SU-DHL-6 (cell line): ENCODE data around the gene HOXD9.

ENCODE experiments used
- H2AFZ ChIP-seq: fragments of 200-600 bp; sonication (generic); 2 replicates; pipeline ENCODE4 v1.6.1; 2014; ENCODE audit warnings: low read depth, mild to moderate bottlenecking, moderate library complexity, mixed read lengths, antibody characterized with exemption, low read length; ENCODE audit not compliant: severe bottlenecking
- H3F3A ChIP-seq: fragments of 200-600 bp; shearing (Covaris generic); 2 replicates; pipeline ENCODE4 v1.6.0; 2016; ENCODE audit warnings: antibody characterized with exemption, mild to moderate bottlenecking; ENCODE audit not compliant: insufficient read depth
- H3K27ac ChIP-seq: fragments of 200-600 bp; sonication (generic); 2 replicates; pipeline ENCODE4 v1.5.1; 2016; ENCODE audit warnings: low read depth, mild to moderate bottlenecking, low read length, moderate library complexity, mixed read lengths
- H3K27me3 ChIP-seq: fragments of 200-600 bp; sonication (generic), shearing (Covaris generic); 2 replicates; pipeline ENCODE4 v1.6.0; 2014; ENCODE audit warnings: mild to moderate bottlenecking, low read length
- H3K36me3 ChIP-seq: fragments of 200-600 bp; sonication (generic); 2 replicates; pipeline ENCODE4 v1.6.1; 2014; ENCODE audit warnings: mild to moderate bottlenecking, low read length, mixed read lengths
- H3K4me2 ChIP-seq: fragments of 300-600, 200-600 bp; shearing (Covaris generic), sonication (generic); 2 replicates; pipeline ENCODE4 v1.6.0; 2014; ENCODE audit warnings: low read length, low read depth, mild to moderate bottlenecking; ENCODE audit not compliant: poor library complexity, severe bottlenecking
- H3K4me3 ChIP-seq: fragments of 200-600 bp; sonication (generic); 2 replicates; pipeline ENCODE4 v1.5.1; 2014; ENCODE audit warnings: antibody characterized with exemption, low read length, mild to moderate bottlenecking, mixed read lengths; ENCODE audit not compliant: insufficient read depth, poor library complexity, severe bottlenecking
- H3K79me2 ChIP-seq: fragments of 200-600 bp; sonication (generic); 2 replicates; pipeline ENCODE4 v1.6.1; 2014; ENCODE audit warnings: mild to moderate bottlenecking, low read length, moderate library complexity; ENCODE audit not compliant: insufficient read depth
- H3K9ac ChIP-seq: fragments of 200-600 bp; sonication (generic); 2 replicates; pipeline ENCODE4 v1.7.0; 2014; ENCODE audit warnings: mild to moderate bottlenecking, low read length
- H3K9me2 ChIP-seq: fragments of 200-600 bp; sonication (generic); replicated peaks from 2 replicates; pipeline ENCODE4 v1.6.1; 2014; ENCODE audit warnings: low read length; ENCODE audit not compliant: insufficient read depth
- H3K9me3 ChIP-seq: fragments of 200-600 bp; sonication (generic); 2 replicates; pipeline ENCODE4 v1.6.1; 2014; ENCODE audit warnings: low read length, mixed read lengths; ENCODE audit not compliant: insufficient read depth
- H4K20me1 ChIP-seq: fragments of 200-600 bp; sonication (generic); 2 replicates; pipeline ENCODE4 v1.6.1; 2014; ENCODE audit warnings: low read depth, mild to moderate bottlenecking, antibody characterized with exemption, low read length, moderate library complexity, mixed read lengths
- EZH2phosphoT487 ChIP-seq: fragments of 200-600 bp; sonication (generic), shearing (Covaris generic); conservative IDR thresholded peaks from 2 replicates; pipeline ENCODE4 v1.6.1; 2018; ENCODE audit warnings: mild to moderate bottlenecking, antibody characterized with exemption, low read length, moderate library complexity, mixed read lengths
- TF ChIP-seq, protein P1 (sequence below): fragments of 200-600 bp; sonication (generic); IDR thresholded peaks from one replicate; pipeline ENCODE4 v1.5.1; 2017; ENCODE audit warnings: antibody characterized with exemption, mild to moderate bottlenecking, low read length, moderate library complexity; ENCODE audit not compliant: insufficient read depth, poor library complexity, severe bottlenecking

The HOXD9 gene

DNA sequence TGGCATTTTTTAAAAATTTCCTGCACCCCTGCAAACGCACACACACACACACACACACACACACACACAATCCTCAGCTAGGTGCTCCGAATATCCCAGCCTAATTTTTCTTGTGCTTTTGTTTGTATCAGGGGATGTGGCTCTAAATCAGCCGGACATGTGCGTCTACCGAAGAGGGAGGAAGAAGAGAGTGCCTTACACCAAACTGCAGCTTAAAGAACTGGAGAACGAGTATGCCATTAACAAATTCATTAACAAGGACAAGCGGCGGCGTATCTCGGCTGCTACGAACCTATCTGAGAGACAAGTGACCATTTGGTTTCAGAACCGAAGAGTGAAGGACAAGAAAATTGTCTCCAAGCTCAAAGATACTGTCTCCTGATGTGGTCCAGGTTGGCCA is 28.2 kb upstream of the HOXD9 start:
- no peaks in the 10 kb centered on the region for H3K9me2 ChIP-seq
- H4K20me1 ChIP-seq = no peaks in the 10 kb centered on the region
- no peak overlapping the region for H3K27ac ChIP-seq
- H3K4me2 ChIP-seq = no peak overlapping the region
- H3K9ac ChIP-seq = no peak overlapping the region
- H3K36me3 ChIP-seq = no peaks in the 10 kb centered on the region
- no peak overlapping the region for H3K4me3 ChIP-seq
- no peaks in the 10 kb centered on the region for H3K27me3 ChIP-seq
- H3K79me2 ChIP-seq = no peaks in the 10 kb centered on the region
- no peaks in the 10 kb centered on the region for H3F3A ChIP-seq
- no peaks in the 10 kb centered on the region for H3K9me3 ChIP-seq
- TF ChIP-seq EZH2phosphoT487 = no peak
- TF ChIP-seq, protein P1, sequence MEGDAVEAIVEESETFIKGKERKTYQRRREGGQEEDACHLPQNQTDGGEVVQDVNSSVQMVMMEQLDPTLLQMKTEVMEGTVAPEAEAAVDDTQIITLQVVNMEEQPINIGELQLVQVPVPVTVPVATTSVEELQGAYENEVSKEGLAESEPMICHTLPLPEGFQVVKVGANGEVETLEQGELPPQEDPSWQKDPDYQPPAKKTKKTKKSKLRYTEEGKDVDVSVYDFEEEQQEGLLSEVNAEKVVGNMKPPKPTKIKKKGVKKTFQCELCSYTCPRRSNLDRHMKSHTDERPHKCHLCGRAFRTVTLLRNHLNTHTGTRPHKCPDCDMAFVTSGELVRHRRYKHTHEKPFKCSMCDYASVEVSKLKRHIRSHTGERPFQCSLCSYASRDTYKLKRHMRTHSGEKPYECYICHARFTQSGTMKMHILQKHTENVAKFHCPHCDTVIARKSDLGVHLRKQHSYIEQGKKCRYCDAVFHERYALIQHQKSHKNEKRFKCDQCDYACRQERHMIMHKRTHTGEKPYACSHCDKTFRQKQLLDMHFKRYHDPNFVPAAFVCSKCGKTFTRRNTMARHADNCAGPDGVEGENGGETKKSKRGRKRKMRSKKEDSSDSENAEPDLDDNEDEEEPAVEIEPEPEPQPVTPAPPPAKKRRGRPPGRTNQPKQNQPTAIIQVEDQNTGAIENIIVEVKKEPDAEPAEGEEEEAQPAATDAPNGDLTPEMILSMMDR = no peak
- no peak overlapping the region for H2AFZ ChIP-seq

DNA sequence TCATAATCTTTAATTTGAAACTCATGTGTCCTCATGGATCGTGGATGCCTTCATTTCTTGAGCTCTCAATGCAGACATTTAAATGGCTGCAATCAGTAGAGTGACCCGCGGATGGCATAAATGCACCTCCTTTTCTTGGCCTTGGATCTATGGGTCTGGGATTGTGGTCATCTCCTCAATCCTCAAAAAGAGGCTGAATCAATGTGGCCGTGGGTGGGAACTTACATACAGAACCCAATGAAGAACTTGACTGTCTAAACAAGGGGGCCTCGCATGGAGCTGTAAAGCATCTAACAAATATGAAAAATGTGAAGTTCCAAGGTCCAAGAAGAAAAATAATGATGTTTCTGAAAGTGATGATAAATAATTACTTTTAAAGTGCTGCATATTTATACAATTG is 27.1 kb upstream of the HOXD9 start:
- no peak for TF ChIP-seq EZH2phosphoT487
- TF ChIP-seq, protein P1 = no peak
- H3K4me3 ChIP-seq = no peak overlapping the region
- no peak overlapping the region for H3K9ac ChIP-seq
- no peaks in the 10 kb centered on the region for H3F3A ChIP-seq
- no peak overlapping the region for H2AFZ ChIP-seq
- no peaks in the 10 kb centered on the region for H3K9me3 ChIP-seq
- no peaks in the 10 kb centered on the region for H3K79me2 ChIP-seq
- no peaks in the 10 kb centered on the region for H3K36me3 ChIP-seq
- H3K27me3 ChIP-seq = no peaks in the 10 kb centered on the region
- no peaks in the 10 kb centered on the region for H3K9me2 ChIP-seq
- no peak overlapping the region for H3K27ac ChIP-seq
- H3K4me2 ChIP-seq = no peak overlapping the region
- no peaks in the 10 kb centered on the region for H4K20me1 ChIP-seq

DNA sequence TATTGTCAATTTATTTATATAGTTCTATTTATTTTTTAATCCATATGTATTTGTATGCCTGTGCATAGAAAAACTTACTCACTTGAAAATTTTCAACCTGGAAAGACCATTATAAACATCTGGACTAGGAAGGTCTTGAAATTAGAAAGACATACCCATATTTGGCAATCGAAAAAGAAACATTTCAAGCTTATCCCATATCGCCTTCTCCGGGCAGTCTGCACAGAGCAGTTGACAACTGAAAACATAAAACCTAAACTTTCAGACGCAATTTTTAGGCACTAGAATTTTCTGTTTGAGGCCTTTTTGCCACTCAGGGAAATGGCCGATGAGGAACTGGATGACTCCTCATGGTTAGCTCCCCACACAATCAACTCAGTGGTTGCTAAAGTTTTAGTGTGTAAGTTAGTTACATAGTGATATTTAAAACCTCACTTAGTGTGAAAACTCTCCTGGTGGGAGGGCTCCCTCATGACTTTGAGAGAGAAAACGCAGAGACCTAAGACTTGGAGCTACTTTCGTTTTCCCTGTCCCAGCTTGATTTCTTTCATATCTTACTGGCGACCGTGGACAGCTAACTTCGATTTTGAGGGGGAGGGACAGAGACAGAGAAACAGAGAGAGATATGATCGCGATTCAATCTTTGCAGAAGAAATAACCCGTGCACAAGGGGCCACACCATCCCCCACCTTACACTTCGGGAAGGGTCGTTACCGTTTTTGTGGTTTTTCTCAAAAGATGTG is 26.1 kb upstream of the HOXD9 start:
- no peaks in the 10 kb centered on the region for H3K9me3 ChIP-seq
- no peaks in the 10 kb centered on the region for H4K20me1 ChIP-seq
- no peaks in the 10 kb centered on the region for H3K9me2 ChIP-seq
- H2AFZ ChIP-seq = peak overlapping the region; percentile 96
- TF ChIP-seq EZH2phosphoT487 = no peak
- TF ChIP-seq, protein P1 = no peak
- H3K27me3 ChIP-seq = no peaks in the 10 kb centered on the region
- H3K27ac ChIP-seq = no peak overlapping the region
- peak overlapping the region; percentile 67 for H3K4me2 ChIP-seq
- H3K79me2 ChIP-seq = no peaks in the 10 kb centered on the region
- H3K9ac ChIP-seq = peak overlapping the region; percentile 47; the same call in 1 of the 2 replicates
- no peaks in the 10 kb centered on the region for H3F3A ChIP-seq
- peak overlapping the region; percentile 42 for H3K4me3 ChIP-seq
- no peaks in the 10 kb centered on the region for H3K36me3 ChIP-seq
